Cardiac muscle cell (in vitro differentiated cells and primary cell): ENCODE measurements around the gene ATP13A5. TPM values are rescaled to one million over a fixed set of nuclear protein-coding genes. Genes with fewer than 3 reads are reported as not detected.

ENCODE experiments used
- DNase-seq, 2 donors: peaks; one replicate each; pipeline versions ENCODE4 v3.0.0 to v3.0.0-alpha.2; 2010 to 2017; ENCODE audit warnings: low read depth in 1 of 2, low spot score in 1 of 2
- H3K27ac ChIP-seq: fragments of 200-600 bp; sonication (generic); 2 replicates; pipeline ENCODE4 v1.5.1; 2016
- H3K27me3 ChIP-seq: fragments of 200-600 bp; sonication (generic); 2 replicates; pipeline ENCODE4 v1.6.0; 2016; ENCODE audit warnings: control low read depth
- H3K36me3 ChIP-seq: fragments of 200-600 bp; sonication (generic); 2 replicates; pipeline ENCODE4 v1.5.1; 2016; ENCODE audit warnings: control low read depth
- H3K4me1 ChIP-seq: fragments of 200-600 bp; sonication (generic); 2 replicates; pipeline ENCODE4 v1.8.1; 2017; ENCODE audit warnings: low read depth, mild to moderate bottlenecking, mixed run types
- H3K4me3 ChIP-seq: fragments of 200-600 bp; sonication (generic); 2 replicates; pipeline ENCODE4 v1.5.1; 2016; ENCODE audit warnings: mild to moderate bottlenecking
- H3K9me3 ChIP-seq: fragments of 200-600 bp; sonication (generic); 2 replicates; pipeline ENCODE4 v1.5.1; 2017; ENCODE audit warnings: low read depth, mild to moderate bottlenecking, control low read depth
- polyA plus RNA-seq: library from polyadenylated mRNA; unstranded; fragments of >200 nt; fragmentation: Nextera tagmentation; extraction: Ambion mirVana; gene quantifications from 2 replicates; pipeline ENCODE4 v1.2.1, GENCODE V29; 2016
- total RNA-seq: library from RNA; depleted of rRNA; stranded (reverse); fragments of >200 nt; gene quantifications from 2 replicates; pipeline ENCODE4 v1.2.3, GENCODE V29; 2016
- TF ChIP-seq, protein P1 (sequence below): IDR thresholded peaks from 2 replicates; pipeline ENCODE4 v1.5.1; 2012; ENCODE audit warnings: low read depth, mild to moderate bottlenecking, low read length

Gene ATP13A5
- total and polyA plus RNA-seq, 2 experiments from 2014 or later = 0.16 TPM; not detected in 1

DNA sequence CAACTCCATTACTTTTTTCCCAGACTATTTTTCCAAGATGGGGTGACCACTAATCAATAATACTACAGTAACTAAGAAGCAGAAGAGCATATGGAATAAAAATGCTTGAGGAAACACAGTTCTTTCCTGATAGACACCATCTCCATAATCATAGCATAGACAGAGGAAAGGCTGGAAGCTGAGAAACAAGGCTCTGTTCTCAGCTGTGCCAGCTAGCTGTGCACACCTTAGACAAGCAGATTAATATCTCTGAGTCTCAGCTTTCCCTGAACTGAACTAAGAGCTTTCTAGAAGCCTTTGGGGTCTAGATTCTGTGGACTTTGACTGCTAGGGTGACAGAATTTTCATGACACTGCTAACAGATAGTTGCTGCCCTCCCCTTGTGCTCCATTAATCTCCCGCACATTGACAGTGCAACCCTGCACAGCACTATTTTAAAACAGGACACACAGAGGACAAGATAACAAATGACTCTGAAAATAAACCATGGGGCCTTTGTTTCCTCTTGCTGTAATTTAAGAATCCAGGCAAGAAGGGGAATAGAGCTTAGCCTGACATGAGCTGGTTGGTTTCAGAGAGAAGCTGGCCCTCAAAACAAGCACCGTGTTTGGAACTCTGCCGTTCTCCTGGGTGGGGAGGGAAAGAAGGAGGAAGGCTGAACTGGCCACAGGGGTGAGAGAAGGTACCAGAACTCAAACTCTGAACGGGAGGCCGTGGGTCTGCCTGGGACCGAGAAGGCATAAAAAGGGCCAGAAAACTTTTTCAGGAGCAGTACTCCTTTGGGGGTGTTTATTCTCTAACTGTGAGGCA is 67.4 kb downstream of the ATP13A5 start:
- no peaks in the 10 kb centered on the region for H3K27me3 ChIP-seq
- no peaks in the 10 kb centered on the region for H3K36me3 ChIP-seq
- H3K9me3 ChIP-seq = no peaks in the 10 kb centered on the region
- H3K4me1 ChIP-seq = peaks cover 29% of the 10 kb centered on the region
- peak overlapping the region; percentile 90 for H3K27ac ChIP-seq
- DNase-seq = peak in 1 of 2 donors; percentile 19
- no peak overlapping the region for H3K4me3 ChIP-seq
- TF ChIP-seq, protein P1, sequence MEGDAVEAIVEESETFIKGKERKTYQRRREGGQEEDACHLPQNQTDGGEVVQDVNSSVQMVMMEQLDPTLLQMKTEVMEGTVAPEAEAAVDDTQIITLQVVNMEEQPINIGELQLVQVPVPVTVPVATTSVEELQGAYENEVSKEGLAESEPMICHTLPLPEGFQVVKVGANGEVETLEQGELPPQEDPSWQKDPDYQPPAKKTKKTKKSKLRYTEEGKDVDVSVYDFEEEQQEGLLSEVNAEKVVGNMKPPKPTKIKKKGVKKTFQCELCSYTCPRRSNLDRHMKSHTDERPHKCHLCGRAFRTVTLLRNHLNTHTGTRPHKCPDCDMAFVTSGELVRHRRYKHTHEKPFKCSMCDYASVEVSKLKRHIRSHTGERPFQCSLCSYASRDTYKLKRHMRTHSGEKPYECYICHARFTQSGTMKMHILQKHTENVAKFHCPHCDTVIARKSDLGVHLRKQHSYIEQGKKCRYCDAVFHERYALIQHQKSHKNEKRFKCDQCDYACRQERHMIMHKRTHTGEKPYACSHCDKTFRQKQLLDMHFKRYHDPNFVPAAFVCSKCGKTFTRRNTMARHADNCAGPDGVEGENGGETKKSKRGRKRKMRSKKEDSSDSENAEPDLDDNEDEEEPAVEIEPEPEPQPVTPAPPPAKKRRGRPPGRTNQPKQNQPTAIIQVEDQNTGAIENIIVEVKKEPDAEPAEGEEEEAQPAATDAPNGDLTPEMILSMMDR = no peak

DNA sequence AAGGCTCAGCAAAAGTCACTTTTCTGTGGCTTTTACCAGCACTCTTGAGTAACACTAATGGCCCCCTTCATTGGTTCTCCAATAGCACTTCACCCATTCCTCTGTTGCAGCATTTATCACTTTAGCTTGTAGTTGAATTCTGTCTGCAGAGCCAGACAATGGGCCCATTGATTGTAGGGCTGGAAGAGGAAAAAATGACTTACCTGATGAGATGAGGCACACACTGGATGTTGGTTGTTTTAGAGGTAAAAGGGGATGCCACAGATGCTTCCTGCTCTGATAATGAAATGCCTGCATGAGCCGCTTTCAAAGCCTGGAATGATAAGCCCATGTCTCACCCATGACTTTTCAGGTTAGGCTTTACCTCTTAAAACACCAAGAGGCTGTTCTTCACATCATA is 73.2 kb downstream of the ATP13A5 start:
- H3K27ac ChIP-seq = no peak overlapping the region
- H3K4me1 ChIP-seq = peaks cover under 1% of the 10 kb centered on the region
- TF ChIP-seq, protein P1 = no peak
- H3K36me3 ChIP-seq = no peaks in the 10 kb centered on the region
- no peak overlapping the region for H3K4me3 ChIP-seq
- no peaks in the 10 kb centered on the region for H3K9me3 ChIP-seq
- H3K27me3 ChIP-seq = no peaks in the 10 kb centered on the region
- no peak for DNase-seq

DNA sequence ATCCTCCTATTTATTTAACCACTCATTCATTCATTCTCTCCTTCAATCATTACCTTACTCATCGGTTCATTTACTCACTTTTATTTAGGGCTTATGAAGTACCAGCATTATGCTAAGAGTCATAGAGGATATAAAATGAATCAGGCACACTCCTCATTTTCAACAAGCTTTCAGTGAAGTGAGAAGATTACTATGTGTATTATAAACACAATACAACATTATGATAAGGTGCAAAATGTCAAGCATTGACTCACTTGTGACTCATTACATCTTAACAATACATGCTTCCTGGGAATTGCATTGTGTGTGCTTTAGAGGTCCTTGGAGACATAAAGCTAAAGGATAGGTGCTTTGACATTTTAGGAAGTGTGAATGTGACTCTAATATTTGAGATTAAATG is 77.1 kb downstream of the ATP13A5 start:
- no peak overlapping the region for H3K27ac ChIP-seq
- H3K4me3 ChIP-seq = no peak overlapping the region
- no peaks in the 10 kb centered on the region for H3K36me3 ChIP-seq
- no peaks in the 10 kb centered on the region for H3K4me1 ChIP-seq
- no peaks in the 10 kb centered on the region for H3K27me3 ChIP-seq
- peak in 1 of 2 donors; percentile 12 for DNase-seq
- no peaks in the 10 kb centered on the region for H3K9me3 ChIP-seq
- TF ChIP-seq, protein P1 = no peak

DNA sequence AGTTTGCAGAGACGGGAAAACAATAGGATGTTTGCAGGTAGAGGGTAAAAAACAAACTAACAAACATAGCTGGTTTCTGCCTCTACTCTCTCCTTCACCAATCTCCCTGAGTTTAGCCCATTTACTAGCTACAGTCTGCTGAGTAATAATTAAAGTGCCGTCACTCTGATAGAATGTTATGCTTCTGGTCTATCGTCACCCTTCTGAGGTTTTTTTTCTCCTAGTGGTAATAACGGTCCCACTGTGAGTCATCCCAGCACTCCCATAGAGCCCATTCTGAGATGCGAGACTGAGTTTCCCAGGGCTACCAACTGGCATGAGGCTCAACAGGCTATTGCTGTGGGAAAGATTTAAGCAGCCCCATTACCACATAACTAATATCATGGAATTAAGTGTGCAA is 81.1 kb downstream of the ATP13A5 start:
- Histone ChIP-seq H3K4me3 (no peak overlapping the region), H3K36me3 (no peaks in the 10 kb centered on the region), H3K27ac (no peak overlapping the region), H3K4me1 (no peaks in the 10 kb centered on the region), H3K27me3 (no peaks in the 10 kb centered on the region), H3K9me3 (no peaks in the 10 kb centered on the region)
- DNase-seq = no peak
- TF ChIP-seq, protein P1 = no peak

DNA sequence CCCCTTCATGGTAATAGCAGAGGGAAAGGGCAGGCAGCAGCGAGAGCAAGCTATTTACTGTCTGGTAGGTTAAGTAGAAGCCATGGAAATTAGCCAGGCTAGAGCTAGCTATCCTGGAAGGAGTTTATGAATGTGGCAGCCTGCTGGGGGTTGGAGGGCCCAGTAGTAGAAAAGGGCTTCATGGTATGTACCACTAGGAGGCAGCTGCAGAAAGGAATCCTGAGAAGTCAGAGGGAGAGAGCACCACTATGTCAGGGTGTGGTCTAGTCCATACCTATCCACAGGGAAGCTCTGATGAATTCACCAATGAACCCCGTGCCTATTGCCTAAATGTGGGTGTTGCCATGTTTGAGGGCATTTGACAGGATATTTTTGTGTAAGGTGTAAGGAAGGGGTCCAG is 82.6 kb downstream of the ATP13A5 start:
- Histone ChIP-seq H3K4me3 (no peak overlapping the region), H3K36me3 (no peaks in the 10 kb centered on the region), H3K9me3 (no peaks in the 10 kb centered on the region), H3K4me1 (no peaks in the 10 kb centered on the region), H3K27ac (no peak overlapping the region), H3K27me3 (no peaks in the 10 kb centered on the region)
- no peak for DNase-seq
- TF ChIP-seq, protein P1 = no peak
